ENCODE results near the gene FAM32A.

Gene FAM32A

DNA sequence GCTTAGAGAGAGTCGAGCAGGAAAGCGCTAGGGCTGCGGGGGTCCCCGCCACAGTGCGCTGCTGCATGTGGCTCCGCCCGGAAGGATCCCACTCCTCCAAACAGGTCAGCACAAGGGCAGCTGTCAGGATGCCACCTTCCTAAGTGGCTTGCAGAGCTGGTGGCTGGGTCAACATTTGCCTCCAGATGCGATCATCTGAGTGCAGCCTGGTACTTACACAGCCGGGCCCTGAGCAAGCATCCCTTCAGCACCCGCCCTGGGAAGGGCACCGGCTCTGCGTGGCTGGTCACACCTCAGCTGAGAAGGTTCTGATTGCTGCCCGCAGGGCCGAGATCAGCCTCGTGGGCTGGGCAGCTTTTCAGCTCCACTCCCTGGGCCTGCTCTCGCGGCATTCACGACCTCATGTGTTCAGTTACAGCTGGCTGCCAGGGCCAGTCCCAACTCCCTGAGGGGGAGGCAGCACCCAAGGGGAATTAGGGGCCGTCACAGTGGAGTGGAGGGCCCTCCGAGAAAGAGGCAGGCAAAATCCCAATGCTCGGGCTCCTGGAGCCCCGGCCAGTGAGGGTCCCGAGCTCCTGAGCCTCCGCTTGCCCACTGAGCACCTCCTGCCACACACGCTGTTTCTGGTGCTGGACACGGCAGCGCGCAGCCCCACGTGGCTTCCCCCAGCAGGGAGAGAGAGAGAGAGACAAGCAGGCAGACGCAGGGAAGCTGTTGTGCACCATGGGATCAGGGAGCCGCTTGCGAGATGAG is 39.3 kb downstream of the FAM32A start:
- DNase-seq (ENCODE audit: low read depth in 2 of 2): no peak

GRCh38 chr19:16225279-16226183 is 40.3 kb downstream of the FAM32A start:
- no peak for DNase-seq (ENCODE audit: low read depth in 2 of 2)

- no peak for DNase-seq (ENCODE audit: low read depth in 2 of 2)
Observed at GRCh38 chr19:16226184-16226591, 41.0 kb downstream of the FAM32A start.

DNA sequence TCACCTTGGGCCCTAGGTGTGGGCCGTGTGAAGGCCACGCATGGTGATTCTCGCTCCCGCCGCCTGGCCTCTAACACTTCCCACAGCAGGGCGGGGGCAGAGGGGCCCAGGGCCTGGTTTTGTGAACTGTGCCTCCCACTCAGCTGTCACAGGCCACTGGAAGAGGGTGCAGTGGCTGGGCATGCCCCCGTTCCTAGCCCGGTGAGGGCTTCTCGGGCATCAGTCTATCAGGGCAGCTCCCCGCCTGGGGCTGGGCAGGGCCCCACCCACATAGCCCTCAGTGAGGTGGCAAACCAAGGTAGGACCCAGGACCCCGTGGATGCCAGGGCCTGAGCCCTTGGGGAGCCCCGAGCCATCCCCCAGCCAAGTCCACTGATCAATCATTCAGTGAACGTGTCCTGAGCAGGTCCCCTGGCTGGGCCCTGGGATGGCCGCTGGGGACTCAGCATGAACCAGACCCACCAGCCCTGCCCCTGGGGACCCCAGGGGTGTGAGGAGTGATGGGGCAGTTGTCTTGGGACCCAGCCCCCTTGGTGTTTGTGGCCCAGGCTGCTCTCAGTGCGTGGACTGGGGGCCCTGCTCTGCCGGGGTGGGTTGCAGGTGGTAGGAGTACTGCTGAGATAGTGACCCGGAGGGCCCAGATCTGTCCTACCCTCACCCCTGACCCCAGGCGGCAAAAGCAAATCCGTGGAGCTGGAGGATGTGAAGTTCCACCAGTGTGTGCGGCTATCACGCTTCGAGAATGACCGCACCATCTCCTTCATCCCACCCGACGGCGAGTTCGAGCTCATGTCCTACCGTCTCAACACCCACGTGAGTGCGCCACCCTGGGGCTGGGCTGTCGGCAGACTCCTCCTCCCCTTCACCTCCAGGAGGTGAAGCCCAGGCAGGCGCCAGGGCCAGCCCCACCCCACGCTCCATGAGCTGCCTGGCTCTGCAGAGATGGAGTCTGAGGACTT is 41.9 kb downstream of the FAM32A start:
- no peak for DNase-seq (ENCODE audit: low read depth in 2 of 2)

- no peak for DNase-seq (ENCODE audit: low read depth in 2 of 2)
Observed at GRCh38 chr19:16227837-16228636, 42.8 kb downstream of the FAM32A start.

- DNase-seq (ENCODE audit: low read depth in 2 of 2): no peak
Observed at GRCh38 chr19:16228637-16229321, 43.6 kb downstream of the FAM32A start.

DNA sequence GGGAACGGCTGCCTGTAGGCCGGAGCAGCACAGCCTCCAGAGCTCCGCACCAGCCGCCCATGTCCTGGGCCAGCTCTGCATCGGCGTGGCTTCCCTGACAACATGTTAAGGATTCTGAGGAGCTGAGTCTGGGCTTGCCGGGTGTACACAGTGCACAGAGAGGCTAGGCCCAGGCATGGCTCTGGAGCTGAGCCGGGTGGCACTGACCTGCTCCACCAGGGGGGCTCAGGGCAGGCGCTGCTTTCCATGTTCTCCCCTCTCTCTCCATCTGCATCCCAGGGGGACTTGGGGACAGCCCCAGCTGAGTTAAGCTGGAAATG is 44.1 kb downstream of the FAM32A start:
- DNase-seq (ENCODE audit: low read depth in 2 of 2): no peak

- DNase-seq (ENCODE audit: low read depth in 2 of 2): no peak
Observed at GRCh38 chr19:16232127-16232526, 46.9 kb downstream of the FAM32A start.

DNA sequence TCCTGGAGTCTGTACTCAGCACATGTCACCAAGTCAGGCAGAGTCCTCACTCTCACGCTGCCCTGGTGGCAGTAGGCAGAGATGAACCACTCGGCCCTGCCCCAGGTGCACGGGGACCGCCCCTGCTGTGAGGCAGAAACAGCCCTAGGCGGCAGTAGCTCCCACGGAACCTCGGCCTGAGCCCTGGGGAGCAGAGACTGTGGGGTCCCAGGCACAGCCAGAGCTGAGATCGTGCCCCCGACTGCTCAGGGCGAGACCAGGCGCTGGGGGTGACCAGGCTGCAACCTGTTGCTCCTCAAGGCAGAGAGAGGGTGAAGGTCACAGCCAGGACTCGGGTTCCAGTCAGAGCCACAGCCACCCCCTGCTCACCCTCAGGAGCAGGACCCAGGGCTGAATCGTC is 47.4 kb downstream of the FAM32A start:
- DNase-seq (ENCODE audit: low read depth in 2 of 2): no peak

- DNase-seq (ENCODE audit: low read depth in 2 of 2): no peak
Observed at GRCh38 chr19:16233081-16233776, 48.0 kb downstream of the FAM32A start.

DNA sequence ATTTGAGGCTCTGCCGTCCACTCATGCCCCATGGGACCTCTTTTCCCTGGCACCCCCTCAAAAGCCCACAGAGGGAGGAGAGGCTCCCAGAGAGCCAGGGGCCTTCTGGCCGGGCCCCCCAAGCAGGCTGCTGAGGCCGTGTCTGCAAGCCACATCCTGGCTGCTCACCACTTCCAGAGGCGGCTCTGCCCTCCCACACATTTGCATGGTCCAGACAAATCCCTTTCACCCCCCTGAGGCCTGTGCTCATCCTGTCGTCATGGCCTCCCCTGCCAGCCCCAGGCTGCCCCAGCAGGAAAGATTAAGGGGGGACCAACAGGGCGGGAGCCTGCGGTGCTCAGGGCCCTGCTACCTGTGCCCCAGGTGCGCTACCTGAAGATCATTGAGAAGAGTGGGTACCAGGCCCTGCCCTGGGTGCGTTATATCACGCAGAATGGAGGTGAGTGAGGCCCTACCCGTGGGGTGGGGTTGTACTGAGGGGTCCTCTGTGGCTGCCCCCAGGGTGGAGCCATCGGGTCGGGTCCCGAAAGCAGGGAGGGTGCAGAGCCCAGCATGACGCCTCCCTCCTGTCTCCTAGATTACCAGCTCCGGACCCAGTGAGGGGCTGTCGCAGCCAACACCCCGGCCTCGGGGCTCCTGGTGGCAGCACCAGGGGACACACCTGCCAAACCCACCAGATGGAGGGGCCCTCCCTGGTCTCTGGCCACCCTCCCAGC is 48.8 kb downstream of the FAM32A start:
- DNase-seq (ENCODE audit: low read depth in 2 of 2): no peak

DNA sequence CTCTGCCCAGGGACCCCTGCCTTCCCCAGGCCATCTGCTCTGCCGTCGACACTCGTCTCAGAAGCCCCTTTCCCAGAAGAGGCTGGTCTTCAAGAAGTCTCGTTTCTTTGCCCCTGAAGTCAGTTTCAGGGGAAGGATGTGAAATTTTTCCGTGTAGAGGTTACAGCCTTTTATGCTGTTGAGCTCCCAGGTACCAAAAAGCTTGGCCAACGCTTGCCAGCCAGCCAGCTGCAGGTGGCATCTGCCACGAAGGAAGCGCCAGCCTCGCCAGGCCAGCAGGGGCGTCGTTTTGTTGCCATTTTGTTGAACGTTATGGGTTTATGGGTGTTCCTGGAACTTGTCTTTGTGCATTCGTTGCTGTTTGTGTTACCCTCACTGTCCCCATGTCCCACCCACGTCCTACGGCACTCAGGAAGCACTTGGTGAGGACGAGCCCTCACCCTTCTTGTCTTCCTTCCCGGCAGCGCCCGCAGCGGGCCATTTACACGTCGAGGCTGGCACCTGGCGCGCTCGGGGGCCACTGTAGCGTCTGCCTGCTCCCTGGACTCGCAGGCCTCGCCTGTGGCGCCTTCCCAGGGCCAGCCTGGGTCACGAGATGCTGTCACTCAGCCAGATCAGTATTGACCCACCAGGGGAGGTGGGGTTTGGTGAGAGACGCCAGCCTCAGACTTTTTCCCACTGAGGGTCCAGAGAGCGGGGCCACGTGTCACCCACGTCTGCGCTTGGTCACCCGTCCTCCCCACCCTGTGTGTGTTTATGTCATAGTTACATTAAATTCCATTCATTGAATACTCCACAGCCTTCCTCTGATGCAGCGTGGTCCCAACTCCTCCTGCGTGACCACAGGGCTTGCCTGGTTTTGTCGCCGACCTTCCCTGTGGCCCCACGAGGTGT is 49.6 kb downstream of the FAM32A start:
- DNase-seq (ENCODE audit: low read depth in 2 of 2): no peak

DNA sequence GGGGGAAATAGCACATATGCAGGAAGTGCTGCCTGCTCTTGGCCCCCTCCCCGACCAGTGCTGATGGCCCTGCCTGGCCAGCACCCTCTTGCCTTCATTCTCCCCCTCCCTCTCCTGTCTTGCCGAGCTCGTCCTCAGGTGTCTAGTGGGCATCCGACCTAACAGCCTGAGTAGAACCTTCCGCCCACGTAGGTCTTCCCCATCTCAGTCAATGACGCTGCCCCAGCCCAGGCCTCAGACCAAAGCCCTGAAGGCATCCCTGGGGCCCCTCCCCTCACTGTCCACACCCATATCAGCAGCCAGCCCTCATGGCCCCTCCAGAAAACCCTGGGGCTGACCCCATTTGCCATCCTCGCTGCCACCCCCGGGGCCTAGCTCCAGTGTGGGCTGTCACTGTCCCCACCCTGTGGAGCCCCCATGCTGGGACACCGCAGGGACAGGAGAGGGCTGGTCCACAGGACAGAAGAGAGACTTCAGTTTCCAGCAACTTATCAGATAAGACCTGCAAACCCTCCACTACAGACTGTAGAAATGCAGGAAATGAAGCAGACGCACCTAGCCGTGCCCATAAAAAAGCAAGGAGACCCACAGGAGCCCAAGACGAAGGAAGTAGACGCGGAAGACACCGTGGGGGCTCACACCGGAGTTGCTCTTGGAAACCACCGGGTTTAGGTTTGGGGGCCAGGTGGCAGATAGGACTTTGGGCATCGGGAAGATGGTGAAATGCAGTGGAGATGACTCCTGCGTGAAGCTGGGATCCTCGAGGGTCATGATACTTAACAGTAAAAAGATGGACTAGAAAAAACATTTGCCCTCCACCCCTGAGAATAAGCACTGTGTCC is 50.8 kb downstream of the FAM32A start:
- DNase-seq (ENCODE audit: low read depth in 2 of 2): no peak

Measured in stimulated activated CD4-positive, alpha-beta T cell treated with anti-CD3 and anti-CD28 coated beads, Interleukin-1b, Interleukin-23, amount 100 ng/mL, for 1 hour (primary cell).